HAP-1 (cell line): ENCODE data around the gene EEF1AKMT1.
"Not testable (repeated sequence)": the region's sequence is repeated elsewhere in the genome, so short reads cannot be mapped to it uniquely, and the experiment has no call there.

Experiments used
- DNase-seq, 2 experiments: peaks; one replicate each; pipeline ENCODE4 v3.0.0-alpha.2; 2016 to 2020; ENCODE audit warnings: low spot score in 2 of 2
- H3K27me3 ChIP-seq: fragments of 250-450 bp; sonication (Bioruptor Pico); 2 replicates; pipeline ENCODE4 v1.5.1; 2020; ENCODE audit warnings: low read depth, mild to moderate bottlenecking, moderate library complexity
- H3K36me3 ChIP-seq: fragments of 250-450 bp; sonication (Bioruptor Pico); replicated peaks from 2 replicates; pipeline ENCODE4 v1.5.1; 2020; ENCODE audit warnings: mild to moderate bottlenecking
- H3K4me1 ChIP-seq: fragments of 250-450 bp; sonication (Bioruptor Pico); 2 replicates; pipeline ENCODE4 v1.5.1; 2020; ENCODE audit warnings: mild to moderate bottlenecking
- H3K4me3 ChIP-seq: fragments of 250-450 bp; sonication (Bioruptor Pico); 2 replicates; pipeline ENCODE4 v1.5.1; 2020; ENCODE audit warnings: mild to moderate bottlenecking, moderate library complexity
- H3K9me3 ChIP-seq: fragments of 250-450 bp; sonication (Bioruptor Pico); 2 replicates; pipeline ENCODE4 v1.5.1; 2020; ENCODE audit warnings: mild to moderate bottlenecking, moderate library complexity
- in situ Hi-C: fragments of 300-500 bp; cut with MboI; formaldehyde crosslinking; loops from 3 replicates; pipeline ENCODE4 v1.14.3; 2020; ENCODE audit warnings: low sequenced_read_pairs, inconsistent platforms, mixed read lengths

The EEF1AKMT1 gene

GRCh38 chr13:20686167-20686566 is 87.6 kb downstream of the EEF1AKMT1 start:
- Histone ChIP-seq H3K4me1 (peaks cover 20% of the 10 kb centered on the region), H3K4me3 (no peak overlapping the region), H3K27me3 (no peaks in the 10 kb centered on the region), H3K9me3 (no peaks in the 10 kb centered on the region), H3K36me3 (no peaks in the 10 kb centered on the region)
- in situ Hi-C loops = no loop called here
- DNase-seq = no peak

- in situ Hi-C loops = no loop called here
- no peak overlapping the region for H3K4me3 ChIP-seq
- H3K27me3 ChIP-seq = no peaks in the 10 kb centered on the region
- no peaks in the 10 kb centered on the region for H3K9me3 ChIP-seq
- H3K4me1 ChIP-seq = peaks cover 17% of the 10 kb centered on the region
- DNase-seq = no peak
- no peaks in the 10 kb centered on the region for H3K36me3 ChIP-seq
These were observed 88.7 kb downstream of the EEF1AKMT1 start for GRCh38 chr13:20685092-20685491.

GRCh38 chr13:20684546-20684945 is 89.2 kb downstream of the EEF1AKMT1 start:
- Histone ChIP-seq H3K4me1 (peaks cover 17% of the 10 kb centered on the region), H3K27me3 (no peaks in the 10 kb centered on the region), H3K9me3 (no peaks in the 10 kb centered on the region), H3K36me3 (no peaks in the 10 kb centered on the region), H3K4me3 (no peak overlapping the region)
- no peak for DNase-seq
- in situ Hi-C loops = no loop called here

- Histone ChIP-seq H3K9me3 (no peaks in the 10 kb centered on the region), H3K4me3 (no peak overlapping the region), H3K36me3 (no peaks in the 10 kb centered on the region), H3K27me3 (no peaks in the 10 kb centered on the region), H3K4me1 (peaks cover 17% of the 10 kb centered on the region)
- in situ Hi-C loops = no loop called here
- no peak for DNase-seq
These were observed 89.7 kb downstream of the EEF1AKMT1 start for GRCh38 chr13:20684041-20684440.

GRCh38 chr13:20682061-20682460 is 91.7 kb downstream of the EEF1AKMT1 start:
- Histone ChIP-seq H3K36me3 (no peaks in the 10 kb centered on the region), H3K9me3 (no peaks in the 10 kb centered on the region), H3K4me3 (no peak overlapping the region), H3K27me3 (no peaks in the 10 kb centered on the region), H3K4me1 (peaks cover 21% of the 10 kb centered on the region)
- in situ Hi-C loops = no loop called here
- DNase-seq = peak; percentile 15 to 56

- DNase-seq, in situ Hi-C loops, H3K9me3 ChIP-seq, H3K36me3 ChIP-seq, H3K27me3 ChIP-seq, H3K4me3 ChIP-seq: not testable (repeated sequence)
- H3K4me1 ChIP-seq = peaks cover 19% of the 10 kb centered on the region
These were observed 92.3 kb downstream of the EEF1AKMT1 start for GRCh38 chr13:20681481-20681880.

- in situ Hi-C loops = no loop called here
- no peaks in the 10 kb centered on the region for H3K27me3 ChIP-seq
- DNase-seq = no peak
- no peak overlapping the region for H3K4me3 ChIP-seq
- no peaks in the 10 kb centered on the region for H3K9me3 ChIP-seq
- H3K36me3 ChIP-seq = no peaks in the 10 kb centered on the region
- peaks cover 19% of the 10 kb centered on the region for H3K4me1 ChIP-seq
These were observed 93.2 kb downstream of the EEF1AKMT1 start for GRCh38 chr13:20680416-20681080.

- H3K4me3 ChIP-seq = no peak overlapping the region
- in situ Hi-C loops = no loop called here
- no peak for DNase-seq
- no peaks in the 10 kb centered on the region for H3K36me3 ChIP-seq
- H3K9me3 ChIP-seq = no peaks in the 10 kb centered on the region
- peaks cover 19% of the 10 kb centered on the region for H3K4me1 ChIP-seq
- no peaks in the 10 kb centered on the region for H3K27me3 ChIP-seq
These were observed 93.9 kb downstream of the EEF1AKMT1 start for GRCh38 chr13:20679879-20680278.
